GM19324 (cell line): ENCODE data around the gene CCNC.

Source experiments
- ATAC-seq: cut with Tn5 transposase; IDR thresholded peaks from one replicate; pipeline ENCODE4 v1.9.1; 2021; ENCODE audit warnings: mild to moderate bottlenecking, moderate library complexity; ENCODE audit not compliant: unreplicated experiment, low FRiP score

The CCNC gene

DNA sequence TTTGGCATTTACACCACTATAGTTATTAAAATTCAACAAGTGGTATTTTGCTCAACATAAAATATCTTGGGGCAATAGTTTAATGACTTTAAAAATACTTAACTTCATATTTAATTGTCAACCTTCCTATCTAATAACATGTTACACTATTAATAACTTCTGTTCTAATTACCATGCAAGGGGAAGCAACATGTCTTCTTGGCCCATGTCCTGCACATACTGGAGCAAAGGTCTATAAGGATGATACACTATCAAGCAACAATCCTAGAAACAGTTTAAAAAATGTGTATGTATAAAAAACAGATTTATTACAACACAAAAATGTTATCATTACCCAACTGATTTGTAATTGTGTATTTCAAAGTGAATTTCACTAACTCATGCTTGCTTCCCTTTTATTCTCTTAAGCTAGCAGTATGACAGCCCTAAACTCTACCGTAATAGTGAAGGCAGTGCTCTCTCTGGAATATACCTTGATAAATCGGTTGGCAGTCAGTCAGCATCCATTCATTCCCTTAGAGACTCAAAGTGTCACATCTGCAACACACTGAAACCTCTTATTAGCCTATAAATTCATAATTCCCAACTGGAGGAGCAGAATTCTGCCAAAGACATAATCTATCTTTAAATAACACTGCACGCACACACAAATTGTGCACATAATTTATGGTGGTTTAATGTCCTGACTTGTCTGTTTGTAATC, 18.3 kb downstream of the CCNC start:
- ATAC-seq: no peak

DNA sequence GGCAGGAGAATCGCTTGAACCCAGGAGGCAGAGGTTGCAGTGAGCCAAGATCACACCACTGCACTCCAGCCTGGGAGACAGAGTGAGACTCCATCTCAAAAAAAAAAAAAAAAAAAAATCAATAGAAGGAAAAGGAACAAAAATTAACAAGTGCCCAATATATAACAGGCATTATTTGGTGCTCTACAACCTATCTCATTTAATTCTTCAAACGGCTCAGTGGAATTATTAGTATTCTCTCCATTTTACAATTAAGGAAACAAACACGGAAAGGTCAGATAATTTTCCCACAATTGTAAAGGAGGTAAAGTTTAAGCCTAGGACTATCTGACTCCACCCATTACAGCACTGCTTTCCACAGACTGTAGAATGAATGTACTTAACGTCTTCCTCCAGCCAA, 19.8 kb downstream of the CCNC start:
- ATAC-seq: no peak

GRCh38 chr6:99547526-99547925, 20.9 kb downstream of the CCNC start:
- no peak for ATAC-seq

GRCh38 chr6:99545442-99545841, 23.0 kb downstream of the CCNC start:
- no peak for ATAC-seq

GRCh38 chr6:99543968-99544367, 24.5 kb downstream of the CCNC start:
- ATAC-seq: no peak

DNA sequence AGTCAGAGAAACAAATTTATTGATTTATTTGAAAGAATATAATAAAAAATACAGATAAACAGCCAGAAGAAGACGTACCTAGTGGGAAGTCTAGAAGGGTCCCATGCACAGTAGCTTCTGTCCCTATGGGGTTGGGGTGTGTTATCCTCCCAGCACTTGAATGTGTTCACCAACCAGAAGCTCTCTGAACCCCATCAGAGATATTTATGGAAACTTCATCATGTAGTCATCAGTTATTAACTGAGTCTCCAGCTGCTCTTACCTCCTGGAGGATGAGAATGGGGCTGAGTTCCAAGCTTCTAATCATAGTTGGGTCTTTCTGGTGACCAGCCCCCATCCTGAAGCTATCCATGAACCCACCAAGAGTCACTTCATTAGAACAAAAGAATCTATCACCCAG, 37.8 kb downstream of the CCNC start:
- ATAC-seq: no peak

DNA sequence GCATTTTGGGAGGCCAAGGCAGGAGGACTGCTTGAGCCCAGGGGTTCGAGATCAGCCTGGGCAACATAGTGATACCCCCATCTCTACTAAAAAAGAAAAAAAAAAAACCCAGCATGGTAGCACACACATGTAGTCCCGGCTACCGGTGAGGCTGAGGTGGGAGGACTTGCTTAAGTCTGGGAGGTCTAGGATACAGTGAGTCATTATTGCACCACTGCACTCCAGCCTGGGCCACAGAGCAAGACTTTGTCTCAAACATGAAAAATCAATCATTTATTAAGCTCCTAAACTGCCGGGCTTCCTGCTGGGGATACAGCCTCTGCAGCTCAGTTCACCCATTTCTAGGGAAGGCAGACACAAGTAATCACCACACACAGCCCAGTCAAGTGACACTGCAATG, 45.9 kb downstream of the CCNC start:
- ATAC-seq: no peak

DNA sequence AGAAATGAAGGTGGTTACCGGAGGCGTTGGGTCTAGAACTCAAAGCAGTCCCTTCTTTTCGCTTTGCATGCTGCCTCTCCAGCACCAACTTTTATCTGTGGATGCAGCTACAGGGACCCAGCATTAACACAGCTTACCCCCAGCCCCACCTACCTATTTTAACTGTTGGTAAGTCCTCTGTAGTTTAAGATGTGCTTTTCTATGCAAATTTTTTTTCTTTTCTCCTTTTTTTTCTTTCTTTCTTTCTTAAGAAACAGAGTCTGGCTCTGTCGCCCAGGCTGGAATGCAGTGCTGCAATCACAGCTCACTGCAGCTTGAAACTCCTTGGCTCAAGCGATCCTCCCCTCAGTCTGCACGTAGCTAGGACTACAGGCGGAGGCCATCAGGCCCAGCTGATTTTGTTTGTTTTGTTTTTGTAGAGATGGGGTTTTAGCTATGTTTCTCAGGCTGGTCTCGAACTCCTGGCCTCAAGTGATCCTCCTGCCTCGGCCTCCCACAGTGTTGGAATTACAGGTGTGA, 46.8 kb downstream of the CCNC start:
- peak; percentile 29 for ATAC-seq

DNA sequence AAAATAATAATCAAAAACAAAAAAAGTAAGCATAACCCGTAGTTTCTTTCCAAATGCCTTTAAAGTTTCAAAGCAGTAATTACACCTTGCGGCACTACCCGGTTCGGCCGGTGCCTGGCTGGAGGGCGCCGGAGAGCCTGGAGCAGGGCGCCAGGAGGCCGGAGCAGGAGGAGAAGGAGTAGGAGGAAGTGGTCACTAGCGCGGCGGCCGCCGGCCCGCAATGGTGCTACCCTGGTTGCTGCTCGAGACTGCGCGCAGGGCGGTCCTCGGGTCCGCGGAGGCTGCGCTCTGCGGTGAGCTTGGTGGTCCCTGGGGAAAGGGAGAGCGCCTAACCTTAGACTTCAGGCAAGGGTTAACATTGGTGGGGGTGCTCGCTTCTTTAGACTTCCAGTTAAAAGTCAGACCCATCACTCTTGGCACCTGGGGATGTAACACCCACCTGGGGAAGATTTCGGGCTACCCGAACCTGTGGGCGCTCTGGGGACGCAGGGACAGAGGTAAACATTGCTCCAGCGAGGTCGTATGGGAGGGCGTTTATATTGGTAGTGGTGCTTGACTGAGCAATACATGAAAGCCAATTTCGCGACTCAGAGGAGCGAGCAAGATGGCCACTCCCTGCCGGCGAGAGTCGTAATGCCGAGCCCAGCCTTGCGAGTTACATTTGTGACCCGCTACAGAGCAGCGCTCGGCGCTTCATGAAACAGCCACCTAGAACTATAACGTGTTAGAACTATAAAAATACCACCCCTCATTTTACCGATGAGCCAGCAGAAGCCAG, 47.4 kb downstream of the CCNC start:
- peak; percentile 97 for ATAC-seq

GRCh38 chr6:99519446-99519845, 49.0 kb downstream of the CCNC start:
- no peak for ATAC-seq

GRCh38 chr6:99514089-99514488, 54.4 kb downstream of the CCNC start:
- ATAC-seq: no peak

DNA sequence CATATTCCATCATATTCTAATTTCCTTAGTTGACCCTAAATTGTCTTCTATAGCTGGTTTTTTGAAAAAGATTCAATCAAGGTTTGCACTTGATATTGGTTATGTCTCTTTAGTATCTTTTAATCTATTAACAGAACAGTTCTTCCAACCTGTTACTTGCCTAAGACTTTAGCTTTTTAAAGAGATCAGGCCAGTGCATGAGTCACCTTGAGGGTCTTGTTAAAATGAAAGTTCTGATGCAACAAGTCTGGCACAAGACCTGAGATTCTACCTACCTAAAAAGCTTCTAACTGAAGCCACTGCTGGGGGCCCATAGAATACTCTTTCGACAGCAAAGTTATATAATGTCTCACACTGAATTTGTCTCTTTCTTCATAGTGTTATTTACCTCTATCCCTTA, 56.4 kb downstream of the CCNC start:
- ATAC-seq: no peak

GRCh38 chr6:99507648-99508047, 60.8 kb downstream of the CCNC start:
- ATAC-seq: no peak

DNA sequence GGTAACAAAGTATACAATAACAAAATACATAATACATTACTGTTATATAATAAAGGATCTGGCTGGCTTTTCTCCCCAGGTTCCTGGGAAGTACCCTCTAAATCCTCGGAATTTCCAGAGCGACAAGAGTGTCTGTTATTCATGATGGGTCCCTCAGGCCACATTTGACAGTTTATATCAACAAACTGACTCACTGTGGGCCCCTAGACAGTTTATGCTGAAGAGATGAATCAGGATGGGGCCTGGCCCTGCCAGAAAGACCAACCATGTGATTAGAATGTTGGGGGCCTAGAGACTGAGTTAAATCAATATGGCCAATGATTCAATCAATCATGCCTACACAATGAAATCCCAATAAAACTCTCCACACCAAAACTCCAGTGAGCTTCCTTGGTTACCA, 66.7 kb downstream of the CCNC start:
- no peak for ATAC-seq

DNA sequence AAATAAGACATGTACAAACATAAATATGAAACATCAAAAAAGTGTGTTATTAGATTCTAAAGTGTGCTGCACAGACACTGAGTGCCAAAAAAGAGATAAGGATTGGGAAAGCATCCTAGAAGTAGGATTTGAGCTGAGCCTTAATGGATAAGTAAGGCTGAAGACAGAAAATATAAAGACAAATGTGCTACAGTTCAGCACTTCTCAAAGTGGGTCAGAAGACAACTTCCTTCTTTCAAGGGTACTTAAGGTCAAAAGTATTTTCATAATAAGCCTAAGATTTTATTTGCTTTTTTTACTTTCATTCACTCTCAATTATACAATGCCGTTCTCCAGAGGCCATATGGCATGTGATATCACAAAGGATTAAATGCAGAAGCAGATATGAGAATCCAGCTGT, 70.0 kb downstream of the CCNC start:
- ATAC-seq: no peak

- ATAC-seq: no peak
These were observed 73.0 kb downstream of the CCNC start for GRCh38 chr6:99495466-99495865.
